PFSK-1 (cell line): ENCODE results near the gene TLCD3B.

Experiments
- FOXP2 ChIP-seq: optimal IDR thresholded peaks from 2 replicates; pipeline ENCODE3; 2011; ENCODE audit warnings: borderline replicate concordance, control low read depth, inconsistent platforms; ENCODE audit not compliant: insufficient read depth; ENCODE audit errors: extremely low read length, extremely low read depth
- POLR2AphosphoS5 ChIP-seq: IDR thresholded peaks from 2 replicates; pipeline ENCODE4 v1.6.1; 2012; ENCODE audit warnings: low read depth, mild to moderate bottlenecking, control low read depth, low read length, moderate library complexity
- REST ChIP-seq, 2 experiments: IDR thresholded peaks; 2 replicates each; pipeline versions ENCODE4 v1.6.1 to v1.8.0; 2011 to 2012; ENCODE audit warnings: low read depth in 2 of 2, low read length in 2 of 2, control low read depth in 1 of 2, inconsistent platforms in 1 of 2, mild to moderate bottlenecking in 1 of 2, moderate library complexity in 1 of 2; ENCODE audit not compliant: insufficient read depth in 1 of 2
- SIN3A ChIP-seq: IDR thresholded peaks from 2 replicates; pipeline ENCODE4 v1.6.1; 2012; ENCODE audit warnings: mild to moderate bottlenecking, low read length, moderate library complexity, borderline replicate concordance; ENCODE audit not compliant: insufficient read depth
- TAF1 ChIP-seq: IDR thresholded peaks from 2 replicates; pipeline ENCODE4 v1.6.1; 2012; ENCODE audit warnings: low read length, control low read depth, borderline replicate concordance; ENCODE audit not compliant: insufficient read depth

GRCh38 chr16:30022887-30023286 is 8.2 kb downstream of the TLCD3B start, which contains the start of gene C16orf92:
- TF ChIP-seq FOXP2 (no peak), POLR2AphosphoS5 (no peak), SIN3A (no peak), REST (IDR thresholded peaks at IDR 0.05; ENCODE audit: insufficient read depth in 1 of 2, low read depth in 2 of 2, low read length in 2 of 2) (no peak), TAF1 (no peak)
